Measurements from ENCODE around the gene CCDC158. TPM values are rescaled to one million over a fixed set of nuclear protein-coding genes. Genes with fewer than 3 reads are reported as not detected.
A peak's percentile ranks its signal among the peaks of the same experiment; 100 is the strongest.

Gene CCDC158
- total RNA-seq: under 1 TPM in 2 of 4 donors, not detected in 2; 0.16 to 0.55 TPM

DNA sequence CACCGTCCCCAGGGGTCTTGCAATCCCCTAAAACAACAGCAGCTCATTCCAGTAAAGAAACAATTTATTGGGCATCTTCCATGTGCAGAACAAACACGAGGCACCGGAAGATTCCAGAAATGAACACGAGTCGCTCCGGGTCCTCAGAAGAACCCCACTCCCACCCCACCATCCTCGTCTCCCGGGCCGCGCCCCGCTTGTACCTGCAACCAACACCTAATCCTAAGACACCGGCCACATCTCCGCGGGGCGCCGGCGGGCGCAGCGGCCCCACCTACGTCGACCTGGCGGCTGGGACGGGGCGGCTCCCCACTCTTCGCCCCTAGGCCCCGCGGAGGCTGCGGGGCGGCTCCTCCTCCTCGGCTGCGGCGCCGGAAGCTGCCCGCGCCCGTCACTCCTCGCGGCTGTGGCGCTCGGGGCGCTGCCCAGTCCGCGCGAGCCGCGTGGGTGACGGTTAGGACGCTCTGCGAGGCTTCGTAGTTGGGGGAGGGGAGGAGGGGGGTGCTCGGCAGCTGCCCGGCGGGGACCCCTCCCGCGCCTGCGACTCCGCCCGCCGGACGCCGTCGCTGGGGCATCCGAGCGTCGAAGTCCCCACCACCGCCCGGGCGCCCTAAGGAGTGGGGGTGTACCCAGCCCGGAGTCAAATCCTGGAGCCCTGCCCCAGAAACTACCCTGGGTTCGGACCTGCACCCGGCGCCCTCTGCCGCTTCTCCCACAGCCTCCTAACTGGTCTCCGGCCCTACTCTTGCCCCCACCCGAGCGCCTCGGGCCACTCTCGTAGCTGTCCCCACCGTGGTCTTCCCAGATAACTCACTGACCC, at the start of gene CCDC158:
TSS of gene CCDC158 (minus strand) at position 380 of the 820 bp plus-strand sequence. CDS start 17,934 bp downstream, outside the sequence.
- intact Hi-C loops (cut with DNase I; ENCODE audit: low total_unique reads) (no loop called here), in situ Hi-C loops (cut with MboI; ENCODE audit: low pct_ligation_motif_present in 1 of 4, low pct_unique_long_range_greater_than_20kb in 1 of 4, low sequenced_read_pairs in 3 of 4) (no loop called here)
- Histone ChIP-seq H3K4me3 (peak within 1 kb of the TSS; percentile 37 to 60 (median 46)), H3K27ac (peak within 1 kb of the TSS in 1 of 4 donors; percentile 1), H3K27me3 (no peaks in the 10 kb centered on the region), H3K36me3 (no peaks in the 10 kb centered on the region), H3K4me1 (peaks cover 0 to 13% (median 4%) of the 10 kb centered on the region in 4 donors), H3K9me3 (no peaks in the 10 kb centered on the region)
- DNase-seq: no peak
- 18% methylated on average over 47 of the region's 79 CpGs; no CpG with 5 or more reads in 1 of the 2 donors for WGBS, 2 donors (ENCODE audit: low coverage in 1 of 2)
- TF ChIP-seq EP300 (IDR thresholded peaks at IDR 0.05; ENCODE audit: low read depth): no peak
- TF ChIP-seq POLR2A (IDR thresholded peaks at IDR 0.05): no peak
- TF ChIP-seq, protein P1, sequence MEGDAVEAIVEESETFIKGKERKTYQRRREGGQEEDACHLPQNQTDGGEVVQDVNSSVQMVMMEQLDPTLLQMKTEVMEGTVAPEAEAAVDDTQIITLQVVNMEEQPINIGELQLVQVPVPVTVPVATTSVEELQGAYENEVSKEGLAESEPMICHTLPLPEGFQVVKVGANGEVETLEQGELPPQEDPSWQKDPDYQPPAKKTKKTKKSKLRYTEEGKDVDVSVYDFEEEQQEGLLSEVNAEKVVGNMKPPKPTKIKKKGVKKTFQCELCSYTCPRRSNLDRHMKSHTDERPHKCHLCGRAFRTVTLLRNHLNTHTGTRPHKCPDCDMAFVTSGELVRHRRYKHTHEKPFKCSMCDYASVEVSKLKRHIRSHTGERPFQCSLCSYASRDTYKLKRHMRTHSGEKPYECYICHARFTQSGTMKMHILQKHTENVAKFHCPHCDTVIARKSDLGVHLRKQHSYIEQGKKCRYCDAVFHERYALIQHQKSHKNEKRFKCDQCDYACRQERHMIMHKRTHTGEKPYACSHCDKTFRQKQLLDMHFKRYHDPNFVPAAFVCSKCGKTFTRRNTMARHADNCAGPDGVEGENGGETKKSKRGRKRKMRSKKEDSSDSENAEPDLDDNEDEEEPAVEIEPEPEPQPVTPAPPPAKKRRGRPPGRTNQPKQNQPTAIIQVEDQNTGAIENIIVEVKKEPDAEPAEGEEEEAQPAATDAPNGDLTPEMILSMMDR (IDR thresholded peaks at IDR 0.05): no peak
- TF ChIP-seq POLR2AphosphoS5 (IDR thresholded peaks at IDR 0.05): no peak

DNA sequence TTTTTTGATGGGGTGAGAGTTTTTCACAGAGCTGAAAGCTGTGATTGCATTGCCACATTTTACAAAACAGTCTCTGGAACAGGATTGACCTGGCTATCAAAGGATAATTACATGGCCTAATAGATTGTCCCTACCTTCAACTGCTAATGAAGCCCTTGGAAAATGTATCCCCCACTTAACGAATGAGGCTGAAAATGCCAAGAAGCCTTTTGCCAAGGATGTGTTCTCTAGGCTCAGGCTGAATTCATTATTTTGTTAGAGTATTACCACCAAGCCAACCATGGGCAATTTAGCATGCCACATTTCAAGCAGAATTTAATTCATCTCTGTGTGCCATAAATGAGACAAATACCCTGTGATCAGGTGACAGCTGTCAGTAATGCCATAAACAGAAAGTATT, 49.6 kb upstream of the CCDC158 start:
- no peaks in the 10 kb centered on the region for H3K9me3 ChIP-seq
- no peak overlapping the region for H3K4me3 ChIP-seq
- TF ChIP-seq POLR2A (IDR thresholded peaks at IDR 0.05): no peak
- H3K4me1 ChIP-seq: no peaks in the 10 kb centered on the region
- DNase-seq: no peak
- no peaks in the 10 kb centered on the region for H3K36me3 ChIP-seq
- intact Hi-C loops (cut with DNase I; ENCODE audit: low total_unique reads) (no loop called here), in situ Hi-C loops (cut with MboI; ENCODE audit: low pct_ligation_motif_present in 1 of 4, low pct_unique_long_range_greater_than_20kb in 1 of 4, low sequenced_read_pairs in 3 of 4) (no loop called here)
- no peaks in the 10 kb centered on the region for H3K27me3 ChIP-seq
- WGBS, 2 donors (ENCODE audit: low coverage in 1 of 2): 88 to 100% methylated on average over 1 of the region's 1 CpG
- no peak overlapping the region for H3K27ac ChIP-seq

DNA sequence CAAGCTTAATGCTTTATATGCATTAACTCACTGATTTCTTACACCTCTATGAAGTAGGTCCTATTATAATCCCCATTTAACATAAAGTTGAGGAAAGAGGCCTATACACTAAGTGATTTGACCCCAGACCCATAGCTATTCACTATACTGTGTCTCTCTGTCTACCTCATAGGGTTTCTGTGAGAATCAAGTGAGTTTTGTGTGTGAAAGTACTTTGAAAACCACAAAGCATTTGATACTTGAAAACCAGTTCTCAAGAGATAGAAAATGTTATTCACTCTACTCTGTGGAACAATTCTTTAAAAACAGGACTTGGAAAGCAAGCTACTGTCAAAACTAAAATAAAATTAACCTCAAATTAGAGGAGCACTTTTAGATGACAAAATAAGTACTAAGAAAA, 49.1 kb upstream of the CCDC158 start:
- H3K27me3 ChIP-seq: no peaks in the 10 kb centered on the region
- H3K27ac ChIP-seq: no peak overlapping the region
- intact Hi-C loops (cut with DNase I; ENCODE audit: low total_unique reads) (no loop called here), in situ Hi-C loops (cut with MboI; ENCODE audit: low pct_ligation_motif_present in 1 of 4, low pct_unique_long_range_greater_than_20kb in 1 of 4, low sequenced_read_pairs in 3 of 4) (no loop called here)
- TF ChIP-seq POLR2AphosphoS5 (IDR thresholded peaks at IDR 0.05): no peak
- TF ChIP-seq, protein P1 (IDR thresholded peaks at IDR 0.05): no peak
- no peak for TF ChIP-seq EP300 (IDR thresholded peaks at IDR 0.05; ENCODE audit: low read depth)
- TF ChIP-seq POLR2A (IDR thresholded peaks at IDR 0.05): no peak
- no peaks in the 10 kb centered on the region for H3K4me1 ChIP-seq
- no peak for DNase-seq
- H3K9me3 ChIP-seq: no peaks in the 10 kb centered on the region
- no peak overlapping the region for H3K4me3 ChIP-seq
- H3K36me3 ChIP-seq: no peaks in the 10 kb centered on the region

DNA sequence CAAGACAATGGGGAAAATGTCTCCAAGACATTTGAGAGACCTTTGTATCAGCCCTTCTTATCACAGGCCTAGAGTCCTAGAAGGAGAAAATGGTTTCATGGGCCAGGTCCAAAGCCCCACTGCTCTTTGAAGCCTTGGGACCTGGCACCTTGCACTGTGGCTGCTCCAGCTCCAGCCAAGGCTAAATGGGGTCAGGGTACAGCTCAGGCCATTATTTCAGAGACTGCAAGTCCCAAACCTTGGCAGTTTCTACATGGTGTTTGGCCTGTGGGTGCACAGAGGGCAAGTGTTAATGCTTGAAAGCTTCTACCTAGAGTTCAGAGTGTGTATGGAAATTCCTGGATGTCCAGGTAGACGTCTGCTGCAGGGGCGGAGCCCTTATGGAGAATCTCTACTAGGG, 42.6 kb upstream of the CCDC158 start:
- no peak for DNase-seq
- Histone ChIP-seq H3K27ac (no peak overlapping the region), H3K9me3 (peaks cover 8 to 11% of the 10 kb centered on the region in 2 donors), H3K36me3 (no peaks in the 10 kb centered on the region), H3K27me3 (no peaks in the 10 kb centered on the region), H3K4me3 (no peak overlapping the region), H3K4me1 (no peaks in the 10 kb centered on the region)
- intact Hi-C loops (cut with DNase I; ENCODE audit: low total_unique reads) (loop anchor here (5.0 kb wide), 1 partner anchor 1676 kb away; no protein-coding TSS in a partner anchor), in situ Hi-C loops (cut with MboI; ENCODE audit: low pct_ligation_motif_present in 1 of 4, low pct_unique_long_range_greater_than_20kb in 1 of 4, low sequenced_read_pairs in 3 of 4) (no loop called here)
- TF ChIP-seq POLR2A (IDR thresholded peaks at IDR 0.05) (no peak), EP300 (IDR thresholded peaks at IDR 0.05; ENCODE audit: low read depth) (no peak), POLR2AphosphoS5 (IDR thresholded peaks at IDR 0.05) (no peak)
- TF ChIP-seq, protein P1 (IDR thresholded peaks at IDR 0.05): no peak
- WGBS, 2 donors (ENCODE audit: low coverage in 1 of 2): 68 to 80% methylated on average over 1 to 2 of the region's 2 CpGs
